Prostate gland (tissue), 2 donors: ENCODE results near the gene ZC3H8. TPM values are rescaled to one million over a fixed set of nuclear protein-coding genes. Genes with fewer than 3 reads are reported as not detected.

Experiments used
- DNase-seq: peaks from one replicate; pipeline ENCODE4 v3.0.0-alpha.2; 2019; ENCODE audit warnings: low spot score
- H3K27ac ChIP-seq, 2 donors: fragments of 200-600 bp; sonication (generic); 2 replicates each; pipeline ENCODE4 v1.5.1; 2017 to 2019
- H3K27me3 ChIP-seq: fragments of 200-600 bp; sonication (generic); replicated peaks from 2 replicates; pipeline ENCODE4 v1.5.1; 2019; ENCODE audit not compliant: insufficient read depth
- H3K36me3 ChIP-seq, 2 donors: fragments of 200-600 bp; sonication (generic); 1 replicate in 1 of 2; 2 replicates in 1 of 2; pipeline versions ENCODE4 v1.5.1 to v1.8.1; 2017 to 2019
- H3K4me1 ChIP-seq: fragments of 200-600 bp; sonication (generic); replicated peaks from 2 replicates; pipeline ENCODE4 v1.5.1; 2019
- H3K4me3 ChIP-seq, 2 donors: fragments of 200-600 bp; sonication (generic); 2 replicates each; pipeline ENCODE4 v1.5.1; 2017 to 2019
- H3K9me3 ChIP-seq: fragments of 200-600 bp; sonication (generic); 2 replicates; pipeline ENCODE4 v1.5.1; 2017
- POLR2A ChIP-seq: fragments of 450-650 bp; IDR thresholded peaks from one replicate; pipeline ENCODE4 v1.6.1; 2016; ENCODE audit warnings: antibody characterized with exemption, mild to moderate bottlenecking
- POLR2AphosphoS5 ChIP-seq: sonication (generic); formaldehyde crosslinking; IDR thresholded peaks from one replicate; pipeline ENCODE4 v1.6.1; 2017; ENCODE audit warnings: antibody characterized with exemption
- WGBS: methylation state at CpG from one replicate; pipeline ENCODE4 v1.1.5; 2018; 5-methylcytosine and 5-hydroxymethylcytosine counted together
- intact Hi-C: fragments of 100-400 bp; cut with DNase I; formaldehyde crosslinking; loops from one replicate; pipeline ENCODE4 v1.14.2; 2022
- total RNA-seq, 2 donors: library from RNA; depleted of rRNA; stranded (reverse); fragments of >200 nt; gene quantifications; one replicate each; pipeline ENCODE4 v1.1.0, GENCODE V29; 2016
- TF ChIP-seq, protein P1 (sequence below), 4 experiments: fragments of 200-600 bp in 2 of 4; fragments of 450-650 bp in 2 of 4; sonication (generic) in 2 of 4; IDR thresholded peaks; 1 replicate in 3 of 4; 2 replicates in 1 of 4; pipeline ENCODE4 v1.5.1; 2016 to 2019; ENCODE audit warnings: antibody characterized with exemption in 4 of 4, mild to moderate bottlenecking in 2 of 4, moderate library complexity in 2 of 4

The ZC3H8 gene
- total RNA-seq = 1 to 10 TPM; 3.3 to 4.9 TPM

DNA sequence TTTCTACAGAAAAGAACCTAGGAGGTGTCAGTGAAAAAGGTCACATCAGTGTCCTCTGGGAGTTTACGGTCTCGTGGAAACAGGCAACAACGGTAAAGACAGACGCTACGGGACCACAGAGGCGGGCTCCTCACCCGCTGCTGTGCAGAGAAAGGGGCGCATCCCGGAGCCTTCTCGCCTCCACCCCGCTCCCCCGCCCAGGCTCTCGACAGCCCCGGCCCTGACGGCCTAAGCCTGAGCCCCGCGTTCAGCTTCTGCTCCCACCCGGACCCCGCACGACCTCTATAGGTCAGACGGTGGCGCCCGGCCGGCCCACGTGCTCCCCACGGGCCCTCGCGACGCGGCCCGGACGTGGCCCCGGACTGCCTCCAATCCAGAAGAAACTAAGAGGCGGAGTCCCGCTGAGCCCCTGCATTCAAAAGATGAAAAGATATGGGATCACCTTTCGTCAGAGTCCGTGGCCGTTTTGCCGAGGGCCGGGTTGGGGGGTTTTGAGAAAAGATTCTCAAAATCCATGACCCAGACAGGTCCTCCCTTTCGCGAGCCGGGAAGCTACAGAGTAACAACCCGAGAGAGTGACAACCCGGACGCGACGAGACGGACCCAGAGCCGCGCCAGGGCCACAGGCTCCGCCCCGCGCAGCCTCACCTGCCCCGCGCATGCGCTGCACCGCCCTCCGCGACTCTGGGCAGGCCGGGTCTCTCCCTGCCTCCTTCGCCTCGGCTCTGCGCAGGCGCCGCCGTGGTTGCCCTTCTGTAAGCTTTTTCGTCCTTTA is at the start of gene ZC3H8:
TSS of gene ZC3H8 (minus strand) at position 577 of the 775 bp plus-strand sequence. CDS start at position 516, 61 bp downstream.
- H3K4me1 ChIP-seq = peaks cover 6% of the 10 kb centered on the region
- H3K36me3 ChIP-seq = no peaks in the 10 kb centered on the region
- H3K4me3 ChIP-seq = peak within 1 kb of the TSS; percentile 55 to 73
- TF ChIP-seq POLR2AphosphoS5 (peak; percentile 92), POLR2A (peak; percentile 84)
- TF ChIP-seq, protein P1, sequence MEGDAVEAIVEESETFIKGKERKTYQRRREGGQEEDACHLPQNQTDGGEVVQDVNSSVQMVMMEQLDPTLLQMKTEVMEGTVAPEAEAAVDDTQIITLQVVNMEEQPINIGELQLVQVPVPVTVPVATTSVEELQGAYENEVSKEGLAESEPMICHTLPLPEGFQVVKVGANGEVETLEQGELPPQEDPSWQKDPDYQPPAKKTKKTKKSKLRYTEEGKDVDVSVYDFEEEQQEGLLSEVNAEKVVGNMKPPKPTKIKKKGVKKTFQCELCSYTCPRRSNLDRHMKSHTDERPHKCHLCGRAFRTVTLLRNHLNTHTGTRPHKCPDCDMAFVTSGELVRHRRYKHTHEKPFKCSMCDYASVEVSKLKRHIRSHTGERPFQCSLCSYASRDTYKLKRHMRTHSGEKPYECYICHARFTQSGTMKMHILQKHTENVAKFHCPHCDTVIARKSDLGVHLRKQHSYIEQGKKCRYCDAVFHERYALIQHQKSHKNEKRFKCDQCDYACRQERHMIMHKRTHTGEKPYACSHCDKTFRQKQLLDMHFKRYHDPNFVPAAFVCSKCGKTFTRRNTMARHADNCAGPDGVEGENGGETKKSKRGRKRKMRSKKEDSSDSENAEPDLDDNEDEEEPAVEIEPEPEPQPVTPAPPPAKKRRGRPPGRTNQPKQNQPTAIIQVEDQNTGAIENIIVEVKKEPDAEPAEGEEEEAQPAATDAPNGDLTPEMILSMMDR (IDR thresholded peaks at IDR 0.05) = no peak
- H3K27me3 ChIP-seq = no peaks in the 10 kb centered on the region
- WGBS = under 1% methylated on average over 68 of the region's 68 CpGs
- H3K9me3 ChIP-seq = no peaks in the 10 kb centered on the region
- intact Hi-C loops = loop anchor here (5.0 to 10.0 kb wide), 4 partner anchors 130 to 328 kb away; partner anchors contain the start of genes CHCHD5, RGPD8 and TMEM87B
- DNase-seq = peak; percentile 92
- peak within 1 kb of the TSS; percentile 84 to 85 for H3K27ac ChIP-seq

GRCh38 chr2:112304298-112304941 is 49.6 kb upstream of the ZC3H8 start:
- Histone ChIP-seq H3K27ac (no peak overlapping the region), H3K9me3 (no peaks in the 10 kb centered on the region), H3K27me3 (no peaks in the 10 kb centered on the region), H3K4me1 (no peaks in the 10 kb centered on the region), H3K36me3 (no peaks in the 10 kb centered on the region), H3K4me3 (no peak overlapping the region)
- TF ChIP-seq POLR2AphosphoS5 (no peak), POLR2A (no peak)
- TF ChIP-seq, protein P1 (IDR thresholded peaks at IDR 0.05) = no peak
- WGBS = 84% methylated on average over 2 of the region's 2 CpGs
- intact Hi-C loops = no loop called here
- DNase-seq = no peak

DNA sequence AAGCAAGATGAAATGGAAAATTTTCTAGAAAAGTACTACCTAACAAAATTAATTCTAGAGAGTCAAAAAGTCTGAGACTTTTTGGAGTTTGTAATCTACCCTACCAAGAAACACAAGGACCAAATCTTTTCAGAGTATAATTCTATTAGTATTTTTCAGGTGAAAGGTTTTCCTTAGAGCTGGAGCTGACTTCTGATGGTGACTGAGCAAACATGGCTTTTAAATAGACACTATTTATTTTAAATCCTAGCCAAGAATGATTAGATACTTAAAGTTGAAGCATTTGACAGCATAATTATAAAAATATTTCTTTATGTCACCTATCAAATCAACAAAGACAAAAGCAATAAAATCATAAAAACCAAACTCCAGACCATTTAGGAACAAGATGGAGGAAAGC is 47.1 kb upstream of the ZC3H8 start:
- H3K27ac ChIP-seq = no peak overlapping the region
- no peaks in the 10 kb centered on the region for H3K27me3 ChIP-seq
- H3K36me3 ChIP-seq = no peaks in the 10 kb centered on the region
- H3K4me1 ChIP-seq = no peaks in the 10 kb centered on the region
- no peaks in the 10 kb centered on the region for H3K9me3 ChIP-seq
- H3K4me3 ChIP-seq = no peak overlapping the region
- TF ChIP-seq, protein P1 (IDR thresholded peaks at IDR 0.05) = no peak
- TF ChIP-seq POLR2AphosphoS5 = no peak
- TF ChIP-seq POLR2A = no peak
- DNase-seq = no peak
- intact Hi-C loops = no loop called here

DNA sequence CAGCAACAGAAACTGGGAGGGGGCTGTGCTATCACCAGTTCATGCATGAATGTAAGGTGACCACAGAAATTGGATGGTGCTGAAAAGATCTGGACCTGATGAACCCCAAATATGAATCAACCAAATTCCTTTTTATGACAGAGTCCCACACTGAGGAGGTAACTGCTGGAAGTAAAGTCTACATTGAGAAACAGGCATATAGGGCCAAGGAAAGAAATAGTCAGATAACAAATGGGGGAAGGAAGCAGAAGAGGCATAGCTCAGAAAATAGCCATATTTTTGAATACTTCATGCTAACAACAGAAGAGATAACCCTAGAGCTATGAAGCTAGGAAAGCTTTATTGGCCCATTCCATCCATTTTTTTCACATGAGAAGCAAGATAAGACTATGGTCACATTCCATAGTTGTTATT is 46.3 kb upstream of the ZC3H8 start:
- Histone ChIP-seq H3K4me3 (no peak overlapping the region), H3K27me3 (no peaks in the 10 kb centered on the region), H3K36me3 (no peaks in the 10 kb centered on the region), H3K27ac (no peak overlapping the region), H3K4me1 (no peaks in the 10 kb centered on the region), H3K9me3 (no peaks in the 10 kb centered on the region)
- no peak for TF ChIP-seq POLR2A
- TF ChIP-seq POLR2AphosphoS5 = no peak
- no peak for DNase-seq
- intact Hi-C loops = no loop called here

GRCh38 chr2:112296407-112296806 is 41.6 kb upstream of the ZC3H8 start:
- no peaks in the 10 kb centered on the region for H3K36me3 ChIP-seq
- H3K9me3 ChIP-seq = no peaks in the 10 kb centered on the region
- no peaks in the 10 kb centered on the region for H3K27me3 ChIP-seq
- intact Hi-C loops = no loop called here
- TF ChIP-seq POLR2A (no peak), POLR2AphosphoS5 (no peak)
- TF ChIP-seq, protein P1 (IDR thresholded peaks at IDR 0.05) = no peak
- H3K4me1 ChIP-seq = no peaks in the 10 kb centered on the region
- 85% methylated on average over 2 of the region's 2 CpGs for WGBS
- no peak for DNase-seq
- no peak overlapping the region for H3K27ac ChIP-seq
- no peak overlapping the region for H3K4me3 ChIP-seq
